Lower leg skin (tissue), 3 donors: ENCODE data around the gene TRDMT1.

Experiments used
- POLR2A ChIP-seq, 2 donors: fragments of 450-650 bp; IDR thresholded peaks; one replicate each; pipeline ENCODE4 v1.6.1; 2016 to 2017; ENCODE audit warnings: antibody characterized with exemption in 2 of 2, mild to moderate bottlenecking in 1 of 2, moderate library complexity in 1 of 2
- TF ChIP-seq, protein P1 (sequence below), 3 donors: fragments of 450-650 bp; IDR thresholded peaks; one replicate each; pipeline ENCODE4 v1.5.1; 2016; ENCODE audit warnings: antibody characterized with exemption in 3 of 3, mild to moderate bottlenecking in 3 of 3, moderate library complexity in 2 of 3

GRCh38 chr10:17120694-17121093 lies 80.8 kb downstream of the TRDMT1 start:
- TF ChIP-seq, protein P1, sequence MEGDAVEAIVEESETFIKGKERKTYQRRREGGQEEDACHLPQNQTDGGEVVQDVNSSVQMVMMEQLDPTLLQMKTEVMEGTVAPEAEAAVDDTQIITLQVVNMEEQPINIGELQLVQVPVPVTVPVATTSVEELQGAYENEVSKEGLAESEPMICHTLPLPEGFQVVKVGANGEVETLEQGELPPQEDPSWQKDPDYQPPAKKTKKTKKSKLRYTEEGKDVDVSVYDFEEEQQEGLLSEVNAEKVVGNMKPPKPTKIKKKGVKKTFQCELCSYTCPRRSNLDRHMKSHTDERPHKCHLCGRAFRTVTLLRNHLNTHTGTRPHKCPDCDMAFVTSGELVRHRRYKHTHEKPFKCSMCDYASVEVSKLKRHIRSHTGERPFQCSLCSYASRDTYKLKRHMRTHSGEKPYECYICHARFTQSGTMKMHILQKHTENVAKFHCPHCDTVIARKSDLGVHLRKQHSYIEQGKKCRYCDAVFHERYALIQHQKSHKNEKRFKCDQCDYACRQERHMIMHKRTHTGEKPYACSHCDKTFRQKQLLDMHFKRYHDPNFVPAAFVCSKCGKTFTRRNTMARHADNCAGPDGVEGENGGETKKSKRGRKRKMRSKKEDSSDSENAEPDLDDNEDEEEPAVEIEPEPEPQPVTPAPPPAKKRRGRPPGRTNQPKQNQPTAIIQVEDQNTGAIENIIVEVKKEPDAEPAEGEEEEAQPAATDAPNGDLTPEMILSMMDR (IDR thresholded peaks at IDR 0.05), result no peak
- TF ChIP-seq POLR2A (IDR thresholded peaks at IDR 0.05), result no peak
